HG03097 (cell line): ENCODE results near the gene MMP17.

Experiments
- ATAC-seq: cut with Tn5 transposase; IDR thresholded peaks from one replicate; pipeline ENCODE4 v1.9.1; 2021; ENCODE audit not compliant: unreplicated experiment, low FRiP score

Gene MMP17

DNA sequence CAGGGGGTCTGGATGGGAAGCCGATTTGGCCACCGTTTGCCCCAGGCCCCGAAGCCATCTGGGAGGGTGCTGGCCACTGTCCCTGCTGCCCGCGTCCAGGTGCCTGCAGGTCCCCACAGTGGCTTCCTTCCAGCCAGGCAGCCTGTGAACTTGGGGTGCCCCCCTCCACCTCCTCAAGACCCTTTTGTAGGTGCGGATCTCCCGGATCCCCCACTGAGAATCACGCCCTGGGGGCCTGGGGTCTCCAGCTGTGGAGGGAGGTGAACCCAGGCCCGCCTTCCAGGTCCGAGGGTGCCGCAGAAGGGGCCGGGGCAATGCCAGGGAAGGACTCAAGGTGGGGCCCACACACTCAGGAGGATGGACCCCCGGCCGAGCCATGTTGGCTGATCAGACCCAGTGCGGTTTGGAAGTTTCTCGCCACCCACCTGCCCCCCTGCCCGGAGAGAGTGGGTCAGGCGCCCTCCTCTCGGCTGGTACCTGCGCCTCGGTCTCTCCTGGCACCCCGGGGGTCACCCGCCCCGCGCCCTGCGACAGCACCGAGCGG lies 1.7 kb downstream of the MMP17 start:
- ATAC-seq, result no peak

DNA sequence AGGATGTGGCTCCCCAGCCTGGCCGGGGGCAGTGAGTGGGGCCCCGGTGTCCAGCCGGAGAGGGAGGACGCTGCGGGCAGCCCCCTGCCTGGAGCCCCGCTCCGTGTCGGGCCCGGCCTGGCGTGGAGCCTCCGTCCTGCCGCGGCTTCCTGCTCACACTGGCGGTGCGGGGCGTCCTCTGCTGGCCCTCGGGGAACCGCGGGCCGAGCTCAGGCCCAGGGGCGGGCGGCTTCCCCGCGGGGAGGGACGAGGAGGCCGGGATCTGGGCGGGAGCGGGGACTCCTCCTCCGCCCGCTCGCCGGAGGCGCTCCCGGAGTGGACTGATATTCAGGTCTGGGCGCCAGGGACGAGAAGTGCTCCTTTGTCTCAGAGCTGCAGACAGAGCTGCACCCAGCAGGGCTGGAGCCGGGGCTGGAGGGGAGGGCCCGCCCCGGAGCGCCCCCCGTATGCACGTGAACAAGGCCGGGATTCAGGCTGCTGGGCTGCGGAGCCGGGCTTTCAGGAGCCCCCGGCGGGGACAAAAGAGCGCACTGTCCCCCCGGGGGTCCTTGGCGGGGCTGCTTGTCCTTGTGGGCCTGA lies 2.2 kb downstream of the MMP17 start:
- ATAC-seq, result no peak

GRCh38 chr12:131830914-131831571 lies 2.9 kb downstream of the MMP17 start:
- no peak for ATAC-seq

- ATAC-seq, result no peak
Measured at GRCh38 chr12:131831635-131832041, 3.4 kb downstream of the MMP17 start.

- no peak for ATAC-seq
Measured at GRCh38 chr12:131832321-131833231, 4.4 kb downstream of the MMP17 start.

- no peak for ATAC-seq
Measured at GRCh38 chr12:131833288-131833895, 5.2 kb downstream of the MMP17 start.

DNA sequence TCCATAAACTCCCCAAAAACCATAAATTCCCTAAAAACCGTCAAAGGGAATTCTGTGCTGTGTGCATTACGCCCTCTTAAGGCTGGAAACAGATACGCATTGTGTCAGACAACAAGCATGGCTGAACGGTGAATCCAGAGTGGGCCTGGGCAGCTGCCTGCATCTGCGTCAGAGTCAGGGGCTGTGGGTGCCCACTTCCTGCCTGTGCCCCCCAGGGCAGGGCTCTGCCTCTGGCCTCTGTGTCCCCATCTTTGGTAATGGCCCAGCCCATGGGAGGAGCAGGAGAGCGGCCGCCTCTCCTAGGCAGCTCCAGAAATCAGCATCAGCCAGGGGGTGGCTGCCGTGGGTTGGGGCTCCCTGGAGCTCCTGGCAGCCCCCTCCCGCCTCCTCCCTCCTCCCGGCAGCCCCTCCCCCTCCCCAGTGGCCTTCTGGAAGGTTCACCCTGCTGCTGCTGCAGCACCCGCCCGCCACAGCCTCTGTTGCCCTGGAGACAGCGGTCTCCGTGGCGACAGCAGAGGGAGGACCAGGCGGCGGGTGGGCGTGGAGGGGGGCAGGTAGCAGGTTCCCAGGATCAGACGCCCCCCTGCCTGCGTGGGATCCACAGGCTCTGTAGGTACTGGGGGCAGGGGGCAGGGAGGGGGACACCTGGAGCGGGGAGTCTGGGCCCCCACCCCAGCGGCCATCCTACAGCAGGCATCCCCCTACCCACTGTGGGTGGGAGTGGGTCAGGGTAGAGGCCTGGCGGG lies 5.9 kb downstream of the MMP17 start:
- ATAC-seq, result no peak

DNA sequence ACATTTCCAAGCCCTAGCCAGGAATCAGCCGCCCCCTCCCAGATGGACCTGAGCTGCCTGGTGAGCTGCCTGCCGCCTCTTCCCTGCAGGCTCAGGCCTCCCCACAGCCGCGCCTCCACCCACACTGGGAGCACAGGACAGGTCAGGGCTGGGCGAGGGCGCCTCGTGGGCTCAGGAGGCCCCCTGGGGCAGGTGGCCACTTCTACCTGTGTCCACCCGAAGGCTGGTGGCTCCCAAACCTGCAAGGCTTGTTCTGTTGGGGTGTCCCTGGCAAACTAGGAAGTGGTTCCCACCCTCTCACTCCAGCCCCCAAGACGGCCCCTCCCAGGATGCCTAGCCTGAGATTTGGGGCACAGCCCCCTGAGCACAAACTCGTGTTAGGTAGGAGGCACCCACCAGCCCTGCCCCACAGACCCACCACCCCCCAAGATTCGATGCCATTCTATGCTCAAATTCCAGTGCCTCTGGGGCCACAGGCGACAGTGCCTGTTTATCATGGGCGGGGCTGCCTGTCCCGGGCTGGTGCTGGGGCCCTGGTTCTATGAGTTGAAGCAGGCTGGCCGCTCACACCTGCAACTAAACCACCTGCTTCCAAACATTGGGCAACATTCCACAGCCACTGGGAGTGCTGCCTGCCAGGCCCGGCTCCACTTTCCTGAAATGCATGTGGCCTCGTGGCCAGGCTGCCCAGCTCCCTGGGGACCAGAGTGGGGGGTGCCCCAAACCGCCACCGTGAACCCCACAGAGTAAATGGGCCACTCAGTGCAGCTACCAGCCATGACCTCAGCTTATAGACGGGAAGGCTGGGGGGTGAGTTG lies 6.8 kb downstream of the MMP17 start:
- ATAC-seq, result no peak

DNA sequence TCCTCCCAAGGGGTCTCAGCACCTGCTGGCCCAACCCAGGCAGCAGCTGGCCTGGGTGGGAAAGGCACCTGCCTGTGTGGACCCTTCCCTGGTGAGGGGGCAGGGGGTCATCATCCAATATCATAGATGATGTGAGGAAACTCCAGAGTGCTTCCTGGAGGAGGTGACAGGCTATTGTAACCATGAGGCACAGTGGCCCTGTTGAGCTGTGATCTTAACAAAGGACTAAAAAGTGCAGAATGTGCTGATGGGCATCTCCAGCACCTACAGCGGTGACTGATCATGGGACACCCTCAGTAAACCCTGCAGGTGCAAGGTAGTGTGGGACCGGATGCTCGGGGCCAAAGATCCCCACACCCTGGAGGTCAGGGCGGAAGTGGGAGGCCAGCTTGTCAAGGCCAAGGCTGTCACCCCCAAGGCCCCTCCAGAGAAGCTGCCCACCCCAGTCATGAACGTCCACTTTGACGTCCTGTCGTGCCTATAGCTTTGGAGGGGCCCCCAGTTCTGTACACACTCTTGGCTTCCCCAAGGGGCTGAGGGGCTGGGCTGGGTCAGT lies 7.5 kb downstream of the MMP17 start:
- no peak for ATAC-seq

- ATAC-seq, result no peak
Measured at GRCh38 chr12:131836193-131836592, 8.0 kb downstream of the MMP17 start.

GRCh38 chr12:131836714-131837397 lies 8.7 kb downstream of the MMP17 start:
- ATAC-seq, result no peak

DNA sequence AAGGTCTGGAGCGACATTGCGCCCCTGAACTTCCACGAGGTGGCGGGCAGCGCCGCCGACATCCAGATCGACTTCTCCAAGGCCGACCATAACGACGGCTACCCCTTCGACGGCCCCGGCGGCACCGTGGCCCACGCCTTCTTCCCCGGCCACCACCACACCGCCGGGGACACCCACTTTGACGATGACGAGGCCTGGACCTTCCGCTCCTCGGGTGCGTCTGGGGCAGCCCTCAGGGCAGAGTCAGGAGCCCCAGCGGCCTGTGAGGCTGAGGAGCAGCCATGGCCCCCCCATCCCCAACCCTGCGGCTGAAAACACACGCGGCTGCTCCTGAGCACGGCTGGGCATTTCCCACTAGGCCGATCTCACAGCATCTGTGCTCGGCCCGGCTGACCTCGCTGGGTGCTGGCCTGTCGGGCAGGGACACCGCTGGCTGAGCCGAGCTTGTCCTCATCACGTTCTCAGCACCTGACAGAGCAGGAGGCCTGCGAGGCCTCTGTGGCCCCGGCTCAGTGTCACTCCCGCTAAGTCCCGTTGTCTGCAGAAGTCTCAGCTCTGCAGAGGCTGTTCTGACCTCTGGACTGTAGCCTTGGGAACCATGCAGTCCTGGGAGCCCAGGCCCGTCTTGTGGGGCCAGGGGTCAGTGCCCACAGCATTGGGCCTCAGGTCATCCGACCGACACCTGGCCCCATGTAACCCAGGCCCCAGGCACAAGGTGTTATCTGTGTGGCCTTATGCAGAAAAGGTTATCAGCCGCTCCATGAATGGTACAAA lies 12.6 kb downstream of the MMP17 start:
- no peak for ATAC-seq

- no peak for ATAC-seq
Measured at GRCh38 chr12:131841547-131841946, 13.4 kb downstream of the MMP17 start.

GRCh38 chr12:131842169-131842568 lies 14.0 kb downstream of the MMP17 start:
- no peak for ATAC-seq

DNA sequence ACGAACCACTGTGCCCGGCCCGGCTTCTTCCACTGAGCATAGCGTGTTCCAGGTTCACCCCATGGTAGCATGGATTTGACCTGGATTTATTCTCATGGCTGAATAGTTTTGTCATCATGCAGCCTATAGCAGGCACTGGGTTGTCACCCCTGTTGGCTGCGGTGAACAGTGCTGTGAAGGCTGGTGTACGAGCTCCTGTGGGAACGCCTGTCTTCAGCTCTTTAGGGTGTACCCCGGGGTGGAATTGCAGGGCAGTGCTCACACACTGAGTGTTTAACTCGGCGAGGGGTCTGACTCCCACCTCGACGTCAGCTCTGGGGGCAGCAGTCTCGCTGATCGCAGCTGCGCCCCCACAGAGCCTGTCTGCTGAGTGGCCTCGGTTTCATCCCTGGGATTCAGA lies 15.3 kb downstream of the MMP17 start:
- no peak for ATAC-seq

DNA sequence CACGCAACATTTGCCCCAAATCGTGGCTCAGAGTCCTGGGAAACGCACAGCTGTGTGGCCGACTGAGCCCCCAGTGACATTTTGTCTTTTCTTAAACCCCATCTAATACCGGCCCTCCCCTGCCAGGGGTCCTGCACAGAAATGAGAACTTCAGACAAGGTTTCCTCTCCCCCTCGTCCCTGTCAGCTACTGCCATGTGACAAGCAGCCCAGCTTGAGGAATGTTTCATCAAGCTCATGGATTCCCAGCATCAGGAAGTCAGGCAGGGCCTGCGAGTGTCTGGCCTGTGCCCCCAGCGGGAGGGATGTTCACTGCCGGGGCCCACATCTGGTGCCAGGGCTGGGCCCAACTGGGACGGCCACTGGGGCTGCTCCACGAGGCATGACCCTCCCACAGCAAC lies 15.9 kb downstream of the MMP17 start:
- no peak for ATAC-seq

DNA sequence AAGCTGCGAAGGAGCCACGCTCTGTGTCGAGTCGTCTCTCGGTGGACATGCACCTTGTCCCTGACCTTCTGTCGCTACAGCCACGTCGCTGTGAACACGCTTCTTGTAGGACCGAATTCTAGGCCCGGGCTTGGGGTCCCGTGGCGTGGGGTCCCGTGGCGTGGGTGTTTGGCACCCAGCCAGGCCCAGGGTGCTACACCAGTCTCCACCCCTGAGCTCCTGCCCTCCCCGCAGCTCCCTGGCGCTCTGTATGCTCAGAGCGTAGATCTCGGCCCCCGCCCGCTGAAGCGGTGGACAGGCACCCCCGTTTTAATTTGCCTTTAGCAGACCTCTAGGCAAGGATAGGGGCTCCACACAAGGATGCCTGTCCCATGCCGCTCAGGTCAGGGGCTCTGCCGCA lies 16.5 kb downstream of the MMP17 start:
- ATAC-seq, result no peak

DNA sequence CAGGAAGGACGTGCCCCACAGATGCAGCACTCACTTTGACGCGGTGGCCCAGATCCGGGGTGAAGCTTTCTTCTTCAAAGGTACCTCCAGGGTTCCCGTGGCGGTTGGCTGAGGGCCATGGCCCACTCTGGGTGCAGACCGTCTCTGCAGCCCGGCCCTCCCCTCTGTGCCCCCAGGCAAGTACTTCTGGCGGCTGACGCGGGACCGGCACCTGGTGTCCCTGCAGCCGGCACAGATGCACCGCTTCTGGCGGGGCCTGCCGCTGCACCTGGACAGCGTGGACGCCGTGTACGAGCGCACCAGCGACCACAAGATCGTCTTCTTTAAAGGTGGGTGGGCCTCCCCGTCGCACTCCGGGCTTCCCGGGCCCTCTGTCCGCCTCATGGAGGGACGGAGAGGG lies 16.9 kb downstream of the MMP17 start:
- ATAC-seq, result no peak
